K562 (cell line): Measurements from ENCODE around the gene GPR176. TPM values are rescaled to one million over a fixed set of nuclear protein-coding genes. Genes with fewer than 3 reads are reported as not detected.

Source experiments
- ARNT ChIP-seq, 2 experiments: fragments of 450-650 bp; IDR thresholded peaks; 2 replicates each; pipeline ENCODE4 v1.6.1; 2016; ENCODE audit warnings: mild to moderate bottlenecking in 1 of 2
- CHD2 ChIP-seq: IDR thresholded peaks from 2 replicates; pipeline ENCODE4 v1.6.1; 2011; ENCODE audit warnings: low read depth, low read length
- EP300 ChIP-seq: IDR thresholded peaks from 2 replicates; pipeline ENCODE4 v1.6.1; 2012; ENCODE audit warnings: low read length, improper control_type of control experiment
- ESRRA ChIP-seq: fragments of 450-650 bp; IDR thresholded peaks from 2 replicates; pipeline ENCODE4 v1.6.1; 2014; ENCODE audit warnings: low read depth, mild to moderate bottlenecking, moderate library complexity, borderline replicate concordance
- ETV6 ChIP-seq, 3 experiments: fragments of 150-350 bp in 1 of 3; sonication (generic) in 1 of 3; formaldehyde crosslinking in 1 of 3; IDR thresholded peaks; 2 replicates each; pipeline versions ENCODE4 v1.6.1 to v1.8.0; 2014 to 2022; ENCODE audit warnings: borderline replicate concordance in 2 of 3, low read depth in 2 of 3, antibody characterized with exemption in 1 of 3, low read length in 1 of 3, mild to moderate bottlenecking in 1 of 3, missing genetic modification reagents in 1 of 3
- KLF1 ChIP-seq: fragments of 450-650 bp; IDR thresholded peaks from 2 replicates; pipeline ENCODE4 v1.6.1; 2016; ENCODE audit warnings: missing genetic modification characterization, missing compliant biosample characterization
- KLF10 ChIP-seq: fragments of 250-450 bp; sonication (Bioruptor Pico); IDR thresholded peaks from 2 replicates; pipeline ENCODE4 v1.6.1; 2021; ENCODE audit warnings: matching md5 sums
- MYNN ChIP-seq, 2 experiments: sonication (generic); formaldehyde crosslinking in 1 of 2; IDR thresholded peaks; 2 replicates each; pipeline versions ENCODE4 v1.5.0 to v1.6.1; 2016 to 2020; ENCODE audit warnings: antibody characterized with exemption in 1 of 2, missing genetic modification reagents in 1 of 2
- NONO ChIP-seq, 2 experiments: fragments of 200-400 bp in 1 of 2; fragments of 450-650 bp in 1 of 2; formaldehyde crosslinking in 1 of 2; IDR thresholded peaks; 2 replicates each; pipeline ENCODE4 v1.6.1; 2017; ENCODE audit warnings: low read depth in 2 of 2, mild to moderate bottlenecking in 2 of 2, moderate library complexity in 2 of 2, low read length in 1 of 2
- NR3C1 ChIP-seq: sonication (generic); formaldehyde crosslinking; IDR thresholded peaks from 2 replicates; pipeline ENCODE4 v1.8.1; 2022; ENCODE audit warnings: missing genetic modification reagents
- PATZ1 ChIP-seq: fragments of 250-450 bp; sonication (Bioruptor Pico); IDR thresholded peaks from 2 replicates; pipeline ENCODE4 v1.5.0; 2020; ENCODE audit warnings: mild to moderate bottlenecking, borderline replicate concordance
- PCBP1 ChIP-seq: fragments of 200-400 bp; formaldehyde crosslinking; IDR thresholded peaks from 2 replicates; pipeline ENCODE4 v1.6.1; 2018; ENCODE audit warnings: mild to moderate bottlenecking, low read depth, low read length; ENCODE audit not compliant: poor library complexity, severe bottlenecking
- RAD51 ChIP-seq: fragments of 450-650 bp; IDR thresholded peaks from 2 replicates; pipeline ENCODE4 v1.7.1; 2016; ENCODE audit warnings: low read depth, mild to moderate bottlenecking, borderline replicate concordance
- TCF3 ChIP-seq: sonication (generic); formaldehyde crosslinking; IDR thresholded peaks from 2 replicates; pipeline ENCODE4 v1.4.0; 2020; ENCODE audit warnings: mild to moderate bottlenecking, missing genetic modification reagents
- TSHZ1 ChIP-seq: fragments of 250-450 bp; sonication (Bioruptor Pico); IDR thresholded peaks from 2 replicates; pipeline ENCODE4 v1.4.0; 2020; ENCODE audit warnings: mild to moderate bottlenecking, moderate library complexity
- ZBTB11 ChIP-seq, 3 experiments: fragments of 200-800 bp in 1 of 3; fragments of 250-450 bp in 1 of 3; fragments of 450-650 bp in 1 of 3; sonication (Bioruptor Pico) in 1 of 3; sonication (Bioruptor generic) in 1 of 3; formaldehyde crosslinking in 1 of 3; IDR thresholded peaks; 2 replicates each; pipeline versions ENCODE4 v1.6.1 to v1.8.0; 2016 to 2022; ENCODE audit warnings: mild to moderate bottlenecking in 2 of 3, missing genetic modification characterization in 2 of 3, missing compliant biosample characterization in 1 of 3, moderate library complexity in 1 of 3
- ZNF696 ChIP-seq: fragments of 250-450 bp; sonication (Bioruptor Pico); conservative IDR thresholded peaks from 2 replicates; pipeline ENCODE4 v1.4.0; 2020; ENCODE audit warnings: mild to moderate bottlenecking, moderate library complexity
- polyA plus RNA-seq, 8 experiments: library from polyadenylated mRNA; depleted of rRNA in 4 of 8; stranded (reverse) in 5 of 8; unstranded in 3 of 8; fragments of >200 nt; fragmentation: Nextera tagmentation in 2 of 8; fragmentation: Illumina TruSeq in 1 of 8; extraction: Ambion mirVana in 2 of 8; extraction: Trizol in 1 of 8; gene quantifications; 2 replicates each; pipeline versions ENCODE4 v1.2.1 to v1.2.3, GENCODE V29; 2011 to 2014; ENCODE audit warnings: inconsistent platforms in 1 of 8, missing spikeins in 1 of 8
- total RNA-seq, 7 experiments: library from RNA; depleted of rRNA in 6 of 7; stranded (reverse); fragments of >200 nt in 6 of 7; fragmentation: Illumina TruSeq in 2 of 7; extraction: Trizol in 2 of 7; gene quantifications; 2 replicates each; pipeline versions ENCODE4 v1.2.1 to v1.2.3, GENCODE V29; 2011 to 2021; ENCODE audit warnings: low replicate concordance in 1 of 7

The GPR176 gene
- total and polyA plus RNA-seq, 9 of the 15 experiments (the other 6 are each of a cell fraction or from before 2014, with no cell fraction given) = 0.03 to 1.2 (median 0.76) TPM

GRCh38 chr15:39920510-39921273 is 626 bp upstream of the GPR176 start (continued):
- TF ChIP-seq ZBTB11 (CRISPR knock-in tag; IDR thresholded peaks at IDR 0.05) (peak in 1 of 3 experiments; percentile 61; a peak in 1 of 6 replicates), ETV6 (IDR thresholded peaks at IDR 0.05; ENCODE audit: borderline replicate concordance in 1 of 2, low read depth in 2 of 2, low read length in 1 of 2) (no peak), ETV6 (CRISPR knock-in tag; IDR thresholded peaks at IDR 0.05; ENCODE audit: borderline replicate concordance) (no peak; the same call in 1 of the 2 replicates), EP300 (no peak), KLF10 (CRISPR knock-in tag) (no peak), TCF3 (CRISPR knock-in tag) (peak; percentile 17; the same call in 1 of the 2 replicates), CHD2 (no peak), PATZ1 (no peak), ARNT (IDR thresholded peaks at IDR 0.05) (no peak), MYNN (IDR thresholded peaks at IDR 0.05) (no peak), MYNN (CRISPR knock-in tag; IDR thresholded peaks at IDR 0.05) (no peak), NR3C1 (CRISPR knock-in tag) (0 out of 2 replicates have a peak, but pooled peaks have one; percentile 73), ESRRA (peak; percentile 16; the same call in 1 of the 2 replicates), NONO (IDR thresholded peaks at IDR 0.05; ENCODE audit: low read depth in 2 of 2, low read length in 1 of 2) (peak; percentile 14 to 63; a peak in 2 of 4 replicates), RAD51 (peak; percentile 70; the same call in 1 of the 2 replicates), PCBP1 (no peak), KLF1 (peak; percentile 59; the same call in 1 of the 2 replicates), ZNF696 (CRISPR knock-in tag) (no peak), TSHZ1 (no peak)
